Stimulated activated CD4-positive, alpha-beta T cell treated with anti-CD3 and anti-CD28 coated beads, TNF-alpha, amount 100 ng/mL, for 48 hours (primary cell): ENCODE data around the gene LRRC4.

Experiments used
- DNase-seq, 3 donors: peaks; one replicate each; pipeline ENCODE4 v3.0.0-alpha.2; 2020; ENCODE audit warnings: low read depth in 3 of 3

Gene LRRC4

GRCh38 chr7:127979113-127979727 is 52.0 kb downstream of the LRRC4 start:
- DNase-seq: no peak

- DNase-seq: no peak
Observed at GRCh38 chr7:127978421-127978820, 52.8 kb downstream of the LRRC4 start.
